Esophagus mucosa (tissue), 1 donor: Measurements from ENCODE around the gene ULK4. TPM values are rescaled to one million over a fixed set of nuclear protein-coding genes. Genes with fewer than 3 reads are reported as not detected.
"Not testable (repeated sequence)": the region's sequence is repeated elsewhere in the genome, so short reads cannot be mapped to it uniquely, and the experiment has no call there.

Source experiments
- ATAC-seq: fragments of 200-7000 bp; cut with Tn5 transposase; one replicate; pipeline ENCODE4 v1.9.1; 2020
- total RNA-seq: library from RNA; stranded (reverse); gene quantifications from one replicate; pipeline ENCODE4 v1.2.4, GENCODE V29; 2023
- donor health status: DM: yes; HTN: yes; CAD: no.

Gene ULK4
- total RNA-seq, 1 donor from 2014 or later = 6.0 TPM

GRCh38 chr3:41749988-41750387 is 211.9 kb downstream of the ULK4 start:
- no peak for ATAC-seq

GRCh38 chr3:41746215-41746614 is 215.7 kb downstream of the ULK4 start:
- ATAC-seq = no peak

- ATAC-seq = no peak
These were observed 219.8 kb downstream of the ULK4 start for GRCh38 chr3:41742121-41742520.

GRCh38 chr3:41740374-41740886 is 221.5 kb downstream of the ULK4 start:
- ATAC-seq = no peak

- no peak for ATAC-seq
These were observed 235.0 kb downstream of the ULK4 start for GRCh38 chr3:41726891-41727290.

GRCh38 chr3:41717641-41718040 is 244.3 kb downstream of the ULK4 start:
- ATAC-seq = no peak

GRCh38 chr3:41716471-41716870 is 245.4 kb downstream of the ULK4 start:
- ATAC-seq = no peak

- ATAC-seq = no peak
These were observed 246.5 kb downstream of the ULK4 start for GRCh38 chr3:41715376-41715775.

GRCh38 chr3:41711651-41712050 is 250.3 kb downstream of the ULK4 start:
- ATAC-seq = no peak

- ATAC-seq = no peak
These were observed 251.1 kb downstream of the ULK4 start for GRCh38 chr3:41710646-41711388.

- ATAC-seq = not testable (repeated sequence)
These were observed 252.7 kb downstream of the ULK4 start for GRCh38 chr3:41709213-41709612.

GRCh38 chr3:41708176-41708575 is 253.7 kb downstream of the ULK4 start:
- no peak for ATAC-seq

- ATAC-seq = no peak
These were observed 256.0 kb downstream of the ULK4 start for GRCh38 chr3:41705893-41706292.

GRCh38 chr3:41701191-41701698 is 260.7 kb downstream of the ULK4 start:
- ATAC-seq = no peak

GRCh38 chr3:41700155-41700554 is 261.7 kb downstream of the ULK4 start:
- no peak for ATAC-seq

GRCh38 chr3:41698898-41699297 is 263.0 kb downstream of the ULK4 start:
- ATAC-seq = no peak

- ATAC-seq = no peak
These were observed 264.2 kb downstream of the ULK4 start for GRCh38 chr3:41697702-41698101.

- ATAC-seq = not testable (repeated sequence)
These were observed 266.1 kb downstream of the ULK4 start for GRCh38 chr3:41695806-41696205.

GRCh38 chr3:41693799-41694198 is 268.1 kb downstream of the ULK4 start:
- ATAC-seq = no peak

GRCh38 chr3:41690766-41691563 is 270.9 kb downstream of the ULK4 start:
- no peak for ATAC-seq

- ATAC-seq = no peak
These were observed 273.1 kb downstream of the ULK4 start for GRCh38 chr3:41688595-41689380.
